GM08714 (cell line): ENCODE measurements around the gene FPR1.

ENCODE experiments used
- H3K4me3 ChIP-seq: fragments of 200-500 bp; sonication (Bioruptor generic); 2 replicates; pipeline ENCODE4 v1.5.1; 2014; ENCODE audit warnings: mild to moderate bottlenecking, low read length, inconsistent platforms
- ZNF274 ChIP-seq: IDR thresholded peaks from 2 replicates; pipeline ENCODE4 v1.6.1; 2012; ENCODE audit warnings: mild to moderate bottlenecking, low read depth, low read length

Gene FPR1

GRCh38 chr19:51737389-51737788, 14.3 kb downstream of the FPR1 start:
- no peak for TF ChIP-seq ZNF274
- no peak overlapping the region for H3K4me3 ChIP-seq

- no peak overlapping the region for H3K4me3 ChIP-seq
Measured at GRCh38 chr19:51735759-51736449, 15.8 kb downstream of the FPR1 start.

GRCh38 chr19:51733742-51734522, 17.7 kb downstream of the FPR1 start:
- no peak overlapping the region for H3K4me3 ChIP-seq
- TF ChIP-seq ZNF274: no peak

More at GRCh38 chr19:51735759-51736449, 15.8 kb downstream of the FPR1 start:
- no peak for TF ChIP-seq ZNF274

- TF ChIP-seq ZNF274: no peak
- no peak overlapping the region for H3K4me3 ChIP-seq
Measured at GRCh38 chr19:51729781-51730180, 21.9 kb downstream of the FPR1 start.

GRCh38 chr19:51727349-51727880, 24.3 kb downstream of the FPR1 start:
- TF ChIP-seq ZNF274: no peak

GRCh38 chr19:51726049-51726448, 25.6 kb downstream of the FPR1 start:
- no peak for TF ChIP-seq ZNF274
- no peak overlapping the region for H3K4me3 ChIP-seq

More at GRCh38 chr19:51727349-51727880, 24.3 kb downstream of the FPR1 start:
- H3K4me3 ChIP-seq: no peak overlapping the region

- TF ChIP-seq ZNF274: no peak
- H3K4me3 ChIP-seq: no peak overlapping the region
Measured at GRCh38 chr19:51724543-51724942, 27.1 kb downstream of the FPR1 start.

GRCh38 chr19:51722492-51722891, 29.2 kb downstream of the FPR1 start:
- no peak for TF ChIP-seq ZNF274
- H3K4me3 ChIP-seq: no peak overlapping the region

GRCh38 chr19:51721905-51722304, 29.8 kb downstream of the FPR1 start:
- no peak for TF ChIP-seq ZNF274
- H3K4me3 ChIP-seq: no peak overlapping the region

- H3K4me3 ChIP-seq: no peak overlapping the region
- TF ChIP-seq ZNF274: no peak
Measured at GRCh38 chr19:51719251-51719988, 32.3 kb downstream of the FPR1 start.

- no peak for TF ChIP-seq ZNF274
- no peak overlapping the region for H3K4me3 ChIP-seq
Measured at GRCh38 chr19:51716925-51717324, 34.8 kb downstream of the FPR1 start.

GRCh38 chr19:51715850-51716249, 35.8 kb downstream of the FPR1 start:
- H3K4me3 ChIP-seq: no peak overlapping the region
- no peak for TF ChIP-seq ZNF274

- no peak for TF ChIP-seq ZNF274
- H3K4me3 ChIP-seq: no peak overlapping the region
Measured at GRCh38 chr19:51714848-51715247, 36.8 kb downstream of the FPR1 start.
